ENCODE measurements around the gene TBKBP1.

The TBKBP1 gene

DNA sequence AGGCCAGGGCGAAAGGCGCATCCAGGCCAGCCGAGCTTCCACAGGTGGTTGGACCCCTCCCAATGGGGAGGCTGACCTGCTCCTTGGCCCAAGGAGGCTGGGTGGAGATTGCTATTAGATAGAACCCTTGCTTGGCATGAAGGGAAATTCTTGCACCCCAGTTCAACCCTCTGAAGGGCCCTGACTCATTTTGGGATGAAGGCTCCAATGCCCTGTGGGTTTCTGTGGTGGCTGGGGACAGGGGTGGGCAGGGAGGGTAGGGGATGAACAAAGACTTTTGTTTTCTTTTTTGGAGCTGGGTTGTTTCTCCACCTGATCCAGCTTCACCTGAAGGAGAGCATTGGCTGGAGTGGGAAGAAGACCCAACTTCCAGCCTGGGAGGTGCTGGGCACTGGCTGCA lies 22.4 kb downstream of the TBKBP1 start:
- no peak for DNase-seq

DNA sequence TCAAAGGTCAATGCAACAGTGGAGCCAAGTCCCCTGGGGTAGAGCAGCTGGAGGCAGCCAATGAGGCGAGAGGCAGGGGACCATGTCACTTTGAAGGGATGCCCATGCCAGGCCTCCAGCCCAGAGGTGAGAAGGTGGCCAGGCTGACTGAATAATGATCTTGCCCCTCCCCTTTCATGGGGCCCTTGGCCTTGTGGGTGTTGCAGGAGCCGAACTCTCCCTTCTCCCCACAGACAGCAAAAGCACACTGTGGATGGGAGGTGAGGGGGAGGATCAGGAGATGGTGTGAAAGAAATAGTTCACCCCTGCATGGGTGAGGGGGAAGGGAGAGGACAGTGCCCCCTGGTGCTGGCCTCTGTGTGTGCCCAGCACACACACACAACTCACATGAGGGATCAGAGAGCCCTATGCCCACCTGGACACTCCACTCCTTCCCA lies 23.3 kb downstream of the TBKBP1 start:
- no peak for DNase-seq

DNA sequence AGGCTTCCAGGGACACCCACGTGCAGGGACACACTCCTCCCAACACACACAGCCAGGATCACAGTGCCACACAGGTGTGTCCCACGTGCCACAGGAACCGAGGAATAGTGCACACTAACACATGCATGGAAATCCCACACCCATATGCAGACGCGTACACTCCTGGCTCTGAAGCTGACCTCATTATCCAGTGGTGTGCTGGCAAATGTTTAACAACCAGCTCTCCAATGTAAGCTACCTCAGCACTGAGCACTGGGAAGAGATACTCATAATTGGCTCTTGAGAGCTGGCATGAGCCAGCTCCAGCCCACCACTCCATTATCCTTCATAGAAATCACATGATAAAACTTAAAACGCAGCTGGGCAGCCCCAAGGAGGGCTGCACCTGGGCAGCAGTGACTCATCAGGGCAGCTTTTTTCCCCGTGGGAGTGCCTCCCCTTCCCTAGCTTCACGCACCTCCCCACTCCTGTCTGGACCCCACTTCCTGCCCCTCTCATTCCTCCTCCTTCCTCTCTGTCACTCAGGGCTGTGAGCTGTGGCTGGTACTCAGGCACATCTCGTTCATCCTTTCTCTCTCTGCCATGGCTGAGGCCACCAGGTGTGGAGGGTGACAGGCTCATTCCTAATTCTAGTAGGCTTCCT lies 24.1 kb downstream of the TBKBP1 start:
- DNase-seq, result peak in 1 of 2 experiments; percentile 24

DNA sequence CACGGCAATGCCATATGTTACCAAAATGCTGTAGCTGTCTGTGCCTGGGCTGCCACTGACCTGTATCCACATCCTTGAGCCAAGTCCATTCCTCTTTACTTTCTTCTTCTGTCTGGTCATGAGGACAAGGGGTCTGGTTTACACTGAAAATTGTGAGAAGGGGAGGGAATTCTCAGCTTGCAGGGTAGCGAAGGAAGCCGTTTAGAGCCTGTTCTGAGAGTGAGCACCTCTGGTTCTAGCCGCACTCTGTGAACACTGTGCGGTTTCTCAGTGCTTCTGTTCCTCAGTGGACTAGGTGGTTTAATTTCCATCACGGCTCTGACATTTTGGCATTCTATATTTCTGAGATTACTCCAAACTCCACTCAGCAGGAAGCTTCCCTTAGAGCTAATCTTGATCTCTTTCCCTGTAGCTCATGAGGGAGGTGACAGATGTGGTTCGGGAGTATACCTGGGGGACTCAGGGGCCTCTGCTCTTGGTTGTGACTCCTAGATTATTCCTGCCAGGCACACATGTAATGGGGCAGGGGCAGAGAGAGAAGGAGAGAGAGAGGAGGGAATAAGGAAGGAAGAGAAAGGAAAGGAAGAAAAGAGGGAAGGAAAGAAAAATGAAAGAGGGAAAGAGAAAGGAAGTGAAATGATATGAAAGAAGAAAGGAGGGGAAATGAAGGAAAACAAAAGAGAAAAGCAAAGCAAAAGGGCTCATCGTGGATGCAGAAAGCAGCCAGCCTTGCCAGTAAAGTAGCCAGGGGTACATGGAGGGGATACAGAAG lies 24.9 kb downstream of the TBKBP1 start:
- no peak for DNase-seq

DNA sequence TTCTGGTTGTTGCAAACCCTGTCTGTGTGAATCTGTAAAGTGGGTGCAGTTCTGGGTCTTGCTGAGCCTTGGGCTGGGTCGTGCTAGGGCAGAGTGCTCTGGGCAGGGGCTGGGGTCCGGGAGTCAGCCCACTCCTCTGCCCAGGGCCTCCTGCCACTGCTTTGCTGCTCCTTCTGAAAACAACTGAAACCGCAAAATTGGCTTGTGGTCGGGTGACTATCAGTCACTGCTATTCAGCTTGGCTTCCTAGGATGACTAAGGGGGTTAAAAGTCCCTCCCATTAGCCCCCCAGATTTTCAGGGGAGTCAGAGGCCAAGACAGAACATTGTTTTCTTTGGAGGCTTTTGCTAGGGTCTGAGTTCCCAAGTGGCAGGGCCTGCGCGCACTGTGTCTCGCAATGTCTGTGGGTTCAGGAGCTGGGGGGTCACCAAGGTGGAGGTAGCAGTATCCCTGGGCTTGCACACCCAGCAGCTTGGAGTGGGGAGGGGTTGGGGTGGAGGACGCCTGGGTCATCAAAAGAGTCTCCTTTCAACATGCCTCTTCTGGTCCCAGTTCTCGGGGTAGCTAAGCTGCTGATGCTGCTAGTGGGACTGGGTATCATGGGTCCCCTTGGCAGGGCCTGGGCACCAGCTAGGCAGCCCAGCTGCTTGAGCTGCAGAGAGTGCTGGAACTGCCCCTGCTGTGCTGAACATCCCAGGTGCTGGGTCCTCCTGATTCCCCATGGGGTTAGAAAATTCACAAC lies 25.6 kb downstream of the TBKBP1 start:
- DNase-seq, result no peak

DNA sequence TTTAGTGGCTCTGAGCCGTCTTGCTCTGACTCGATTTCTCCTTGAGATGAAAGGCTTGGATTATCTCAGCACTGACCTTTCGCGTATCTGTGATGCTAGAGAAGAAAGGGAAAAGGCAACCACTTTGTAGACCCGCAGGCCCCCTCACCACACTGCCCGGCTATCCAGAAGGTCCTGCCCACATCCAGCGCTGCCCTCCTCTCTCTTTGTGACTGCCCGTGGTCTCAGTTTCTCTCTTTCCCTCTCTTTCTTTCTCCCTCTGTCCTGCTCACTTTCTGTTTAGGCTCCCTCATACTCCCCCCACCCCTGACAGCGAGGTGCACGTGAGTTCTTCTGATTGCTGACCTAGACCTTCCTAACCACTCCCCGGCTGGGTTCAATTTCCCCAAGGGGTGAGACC lies 26.2 kb downstream of the TBKBP1 start:
- no peak for DNase-seq

DNA sequence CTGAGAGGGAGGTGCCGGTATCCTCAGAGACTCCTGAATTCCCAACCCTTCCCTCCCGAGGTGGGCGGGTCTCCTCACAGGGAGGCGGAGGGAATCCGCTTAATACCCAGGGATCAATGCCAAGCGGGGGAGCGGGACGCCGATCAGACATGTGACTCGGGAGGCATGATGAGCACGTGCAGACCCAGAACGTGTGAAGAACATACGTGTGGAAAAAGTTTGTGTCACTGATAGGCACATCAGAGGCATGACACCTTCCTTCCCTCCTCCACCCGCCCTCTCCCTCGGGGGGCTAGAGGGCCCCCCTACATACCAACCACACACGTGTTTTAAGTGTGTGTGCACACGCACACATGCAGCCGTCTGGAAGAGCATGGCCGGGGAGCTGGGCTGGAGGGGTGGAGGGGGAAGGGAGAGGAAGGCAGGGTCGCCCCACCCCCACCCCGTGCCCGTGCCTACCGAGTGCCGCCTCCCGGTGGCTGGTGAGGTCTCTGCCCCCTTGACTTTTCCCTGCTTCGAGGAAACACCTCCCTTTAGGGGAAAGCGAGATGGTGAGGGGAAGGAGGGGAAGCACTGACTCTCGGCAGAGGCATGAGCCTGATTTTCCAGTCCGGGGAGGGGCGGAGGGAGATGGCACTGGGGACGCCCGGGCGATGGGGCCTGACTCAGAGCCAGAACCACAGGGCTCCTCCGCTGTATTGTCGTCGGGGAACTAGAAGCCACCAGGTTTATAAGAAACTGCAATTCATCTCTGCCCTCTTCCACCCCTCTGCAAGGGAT lies 27.0 kb downstream of the TBKBP1 start:
- DNase-seq, result peak in 1 of 2 experiments; percentile 47

DNA sequence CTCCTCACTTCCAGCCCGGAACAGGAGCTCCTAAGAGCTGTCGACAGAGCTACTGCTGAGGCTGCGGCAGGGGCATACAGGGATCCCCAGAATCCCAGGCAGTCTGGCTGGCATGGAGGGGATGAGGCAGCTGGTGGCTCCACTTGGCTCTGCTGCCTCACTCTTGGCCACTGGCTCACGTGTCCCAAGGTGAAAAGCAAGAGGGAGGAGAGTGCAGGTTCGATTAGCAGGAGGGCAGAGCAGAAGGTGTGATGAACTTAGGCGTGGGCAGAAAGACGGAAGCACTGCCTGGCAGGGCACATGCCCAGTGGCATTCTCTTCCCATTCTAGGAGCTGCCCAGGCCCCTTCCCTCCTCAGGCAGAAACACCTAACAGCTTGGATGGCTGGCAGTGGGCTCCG lies 27.8 kb downstream of the TBKBP1 start:
- no peak for DNase-seq

DNA sequence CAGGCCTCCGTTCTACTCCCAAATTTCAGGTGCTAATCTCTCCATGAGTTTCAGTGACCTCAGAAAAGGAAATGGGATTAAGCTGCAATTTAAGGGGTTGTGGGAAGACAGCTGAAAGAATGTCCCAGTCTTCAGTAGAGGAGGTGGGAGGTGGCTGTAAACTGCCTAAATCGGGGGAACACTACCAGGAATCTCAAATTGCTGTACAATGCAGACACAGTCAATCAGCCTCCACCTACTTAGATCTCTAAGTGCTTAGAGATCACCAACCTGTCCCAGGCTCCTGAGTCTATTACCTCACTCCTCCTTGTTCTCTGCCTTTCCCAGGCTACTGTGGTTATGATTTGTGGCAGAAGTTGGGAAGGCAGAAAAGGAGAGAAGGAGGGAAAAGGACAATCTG lies 30.7 kb downstream of the TBKBP1 start:
- DNase-seq, result no peak

DNA sequence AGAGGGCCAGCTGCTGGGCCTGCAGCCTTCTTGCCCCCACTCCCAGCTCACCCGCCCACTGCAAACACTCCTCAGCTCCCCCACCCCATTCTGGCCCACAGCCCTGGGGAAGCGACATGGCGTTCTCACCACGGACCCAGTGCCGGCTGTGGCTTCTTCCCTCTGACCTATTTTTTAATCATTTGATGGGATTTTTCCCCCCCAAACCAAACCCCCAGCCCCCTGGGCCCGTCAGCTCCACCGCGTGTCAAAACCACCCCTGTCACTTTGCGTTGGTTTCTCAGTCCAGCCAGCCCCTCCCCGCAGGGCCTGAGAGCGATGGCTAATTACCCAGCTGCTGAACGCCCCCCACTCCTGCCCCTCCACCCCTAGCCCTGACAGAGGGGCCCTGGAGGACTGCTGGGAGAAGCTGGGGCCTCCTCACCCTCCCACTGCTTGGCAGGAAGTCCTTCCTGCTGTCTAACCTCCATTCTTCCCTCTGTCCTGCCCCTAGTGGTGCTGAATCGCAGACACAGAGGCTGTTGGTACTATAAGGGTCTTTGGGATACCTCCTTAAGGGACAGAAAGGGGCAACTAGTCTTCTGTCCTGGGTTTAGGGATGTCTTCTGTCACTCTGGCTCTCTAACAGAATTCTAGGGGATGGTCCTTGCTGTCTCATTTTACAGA lies 31.6 kb downstream of the TBKBP1 start:
- DNase-seq, result no peak

DNA sequence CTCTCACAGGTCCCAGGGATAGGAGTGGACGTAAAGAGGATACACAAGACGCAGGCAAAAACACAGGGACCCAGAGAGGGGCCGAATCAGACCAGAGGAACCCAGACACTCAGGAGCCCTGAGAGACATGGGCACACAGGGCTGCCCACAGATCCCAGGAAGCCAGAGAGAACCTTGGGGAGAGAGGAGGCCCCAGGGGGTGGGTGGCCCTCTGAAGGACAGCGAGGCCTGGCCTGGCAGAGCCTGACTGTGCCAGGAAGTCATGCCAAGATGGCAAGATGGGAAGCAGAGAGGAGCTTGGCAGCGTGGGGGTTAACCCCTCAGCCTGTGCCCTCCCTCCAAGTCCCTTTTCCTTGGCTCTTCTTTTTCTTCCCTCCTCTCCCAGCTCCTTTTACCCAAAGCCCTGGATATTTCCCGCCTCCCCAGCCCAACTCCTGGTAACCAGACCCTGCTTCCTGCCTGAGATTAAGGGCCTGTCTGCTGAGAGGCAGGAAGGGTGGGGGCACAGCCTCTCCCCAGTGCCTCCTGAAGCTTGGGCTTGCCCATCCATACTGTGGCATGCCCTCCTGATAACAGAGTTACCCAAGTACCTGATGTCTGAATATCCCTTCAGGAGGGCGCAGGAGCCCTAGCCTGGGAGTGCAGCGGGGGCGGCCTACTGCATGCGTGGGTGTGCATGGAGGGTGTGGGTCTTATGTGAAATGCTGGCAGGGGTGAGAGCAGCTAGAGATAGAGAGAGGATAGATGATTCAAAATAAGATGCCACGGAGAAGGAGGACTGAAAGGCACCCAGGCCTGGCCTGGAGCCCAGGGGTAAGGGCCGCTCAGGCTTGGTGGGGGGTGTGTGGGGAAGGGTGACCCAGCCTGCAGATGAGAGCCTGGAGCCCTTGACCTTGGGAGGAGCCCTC lies 33.1 kb downstream of the TBKBP1 start:
- DNase-seq, result no peak

DNA sequence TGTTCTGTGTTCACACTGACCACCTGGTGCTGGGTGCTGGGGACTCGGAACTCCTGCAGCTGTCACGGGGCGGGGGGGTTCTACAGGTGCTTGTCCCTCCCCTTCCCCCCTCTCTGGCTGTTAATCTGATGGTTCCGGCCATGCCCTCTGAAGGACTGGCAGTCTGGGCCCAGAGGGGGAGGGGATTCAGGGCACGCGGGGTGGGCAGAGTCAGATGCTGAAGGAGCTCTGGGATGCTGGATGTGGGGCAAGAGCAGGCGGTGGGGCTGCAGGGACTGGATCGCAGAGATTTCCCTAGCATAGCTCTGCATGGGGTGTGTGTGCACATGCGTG lies 33.7 kb downstream of the TBKBP1 start:
- no peak for DNase-seq

DNA sequence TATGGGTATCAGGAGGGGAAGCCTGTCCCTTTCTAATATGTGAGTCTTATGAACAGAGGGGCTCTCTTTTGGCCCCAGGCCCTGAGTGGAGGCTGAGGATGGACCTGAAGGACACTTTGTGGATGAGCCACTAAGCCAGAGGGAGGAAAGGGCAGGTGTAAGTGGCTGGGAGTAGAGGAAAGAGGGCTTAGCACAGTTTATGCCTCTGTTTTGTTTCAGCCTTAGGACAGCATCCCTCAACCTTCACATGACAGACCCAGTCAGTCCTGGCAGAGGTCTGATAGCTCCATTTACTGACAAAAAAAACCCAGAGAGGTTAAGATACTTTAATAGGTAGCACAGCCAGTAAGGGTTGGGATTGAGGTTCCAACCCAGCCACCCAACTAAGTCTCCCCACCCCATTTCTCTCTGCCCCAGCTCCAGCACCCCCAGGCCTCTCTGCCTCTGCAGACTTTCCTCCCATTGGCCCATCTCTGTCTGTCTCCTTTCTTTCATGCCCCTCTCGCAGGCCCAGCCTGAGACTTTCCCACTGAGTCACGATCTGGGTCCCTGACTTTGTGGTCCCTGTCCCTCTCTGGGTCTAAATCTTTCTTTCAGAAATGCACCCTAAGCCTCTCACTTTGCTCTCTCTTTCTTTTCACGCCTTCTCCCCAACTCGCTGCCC lies 34.4 kb downstream of the TBKBP1 start:
- DNase-seq, result no peak

DNA sequence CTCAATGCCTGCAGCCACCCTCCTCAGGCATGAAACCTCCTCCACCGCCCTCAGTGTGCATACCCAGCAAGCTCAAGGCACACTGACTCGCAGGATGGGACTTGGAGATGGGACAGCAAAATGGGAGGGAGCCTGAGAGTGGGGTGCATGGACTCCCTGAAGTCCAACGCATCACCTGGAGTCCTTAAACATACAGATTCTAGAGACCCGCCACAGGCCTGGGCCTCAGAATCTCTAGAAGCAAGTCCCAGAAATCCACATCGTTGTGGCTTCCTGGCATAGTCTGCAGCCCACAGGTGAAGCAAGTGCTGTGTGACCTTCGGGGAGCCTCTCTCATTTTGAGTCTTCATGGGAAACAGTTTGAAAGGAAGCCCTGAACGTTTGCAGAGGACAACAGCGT lies 35.5 kb downstream of the TBKBP1 start:
- no peak for DNase-seq

DNA sequence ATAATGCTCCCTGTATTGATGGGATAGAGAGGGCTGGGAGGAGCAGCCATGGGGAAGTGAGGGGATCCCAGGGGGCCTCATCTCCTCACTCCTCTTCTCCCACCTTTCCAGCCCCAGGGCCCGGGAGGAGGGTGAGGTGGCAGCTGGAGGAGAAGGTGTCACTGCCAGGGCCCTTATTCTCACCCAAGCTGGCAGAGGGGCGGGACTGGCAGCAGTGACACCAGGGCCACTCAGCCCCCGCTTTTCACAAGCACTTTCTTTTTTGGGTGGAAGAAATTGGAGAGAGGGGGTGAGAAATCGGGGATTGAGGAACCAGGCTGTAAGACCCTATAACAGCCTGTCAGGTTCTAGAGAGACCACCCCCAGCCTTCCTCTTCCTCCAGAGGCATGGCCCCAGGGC lies 36.7 kb downstream of the TBKBP1 start:
- DNase-seq, result no peak

DNA sequence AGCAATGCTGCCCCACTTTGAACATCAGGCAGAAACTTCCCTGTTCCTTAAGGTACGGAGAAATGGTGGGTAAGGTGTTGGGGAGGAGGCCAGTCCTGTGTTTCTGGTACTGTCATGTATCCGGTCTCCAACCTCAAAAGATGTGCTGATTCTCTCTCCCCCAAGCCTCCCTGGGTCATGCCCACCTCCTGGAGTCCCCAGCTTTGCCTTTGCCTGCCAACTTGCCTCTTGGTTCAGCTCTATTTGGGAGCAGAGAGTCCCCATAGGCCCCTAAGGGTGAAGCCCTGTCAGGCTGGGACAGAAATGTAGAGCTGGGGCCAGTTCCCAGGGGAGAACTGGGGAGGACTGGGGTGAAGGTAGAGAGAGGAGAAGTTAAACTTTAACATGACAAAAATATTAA lies 37.4 kb downstream of the TBKBP1 start:
- DNase-seq, result no peak

DNA sequence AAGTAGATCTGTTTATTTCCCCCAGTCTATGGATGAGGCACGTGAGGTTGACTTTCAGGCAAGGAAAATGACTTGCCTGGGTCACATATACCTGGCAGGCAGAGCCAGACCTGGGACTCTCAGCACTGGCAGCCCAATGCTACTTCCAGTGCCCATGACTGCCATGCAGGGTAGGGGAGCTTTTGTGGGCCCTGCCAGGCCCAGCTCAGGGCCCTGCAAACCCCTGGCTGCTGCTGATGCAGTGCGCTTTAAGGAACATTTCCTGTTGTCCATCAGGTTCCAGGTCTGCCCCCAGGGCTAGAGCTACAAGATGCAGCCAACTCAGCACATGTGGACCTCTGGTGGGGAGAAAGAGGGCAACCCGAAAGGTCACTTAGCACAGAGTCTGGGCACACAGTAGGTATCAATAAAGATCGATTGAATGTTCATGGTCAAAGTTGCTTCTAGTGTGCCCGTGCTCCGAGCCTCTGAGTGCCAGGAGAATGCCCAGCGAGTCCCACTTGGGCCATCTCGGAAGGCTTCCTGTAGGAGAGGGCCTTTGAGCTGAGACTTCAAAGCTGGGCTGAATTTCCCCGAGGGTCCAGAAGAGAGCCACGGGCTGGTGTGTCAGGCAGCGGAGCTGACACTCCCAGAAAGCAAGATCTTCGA lies 38.6 kb downstream of the TBKBP1 start:
- no peak for DNase-seq

DNA sequence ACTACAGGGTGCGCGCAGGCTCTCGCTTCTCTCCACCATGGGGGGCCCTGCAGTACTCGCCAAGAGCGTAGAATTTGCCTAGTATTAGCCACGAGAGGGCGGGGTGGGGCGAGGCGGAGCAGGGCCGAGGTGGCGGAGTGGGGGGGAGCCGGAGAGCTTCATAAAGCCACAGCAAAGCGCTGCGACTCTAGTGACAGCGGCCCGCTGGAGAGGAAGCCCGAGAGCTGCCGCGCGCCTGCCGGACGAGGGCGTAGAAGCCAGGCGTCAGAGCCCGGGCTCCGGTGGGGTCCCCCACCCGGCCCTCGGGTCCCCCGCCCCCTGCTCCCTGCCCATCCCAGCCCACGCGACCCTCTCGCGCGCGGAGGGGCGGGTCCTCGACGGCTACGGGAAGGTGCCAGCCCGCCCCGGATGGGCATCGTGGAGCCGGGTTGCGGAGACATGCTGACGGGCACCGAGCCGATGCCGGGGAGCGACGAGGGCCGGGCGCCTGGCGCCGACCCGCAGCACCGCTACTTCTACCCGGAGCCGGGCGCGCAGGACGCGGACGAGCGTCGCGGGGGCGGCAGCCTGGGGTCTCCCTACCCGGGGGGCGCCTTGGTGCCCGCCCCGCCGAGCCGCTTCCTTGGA lies 39.2 kb downstream of the TBKBP1 start, which contains the start of gene TBX21:
Gene TBX21, plus strand, starts transcription at position 190 of the 627 bp plus-strand sequence. Its CDS starts 219 bp downstream, at position 409.
- peak; percentile 18 to 87 for DNase-seq

DNA sequence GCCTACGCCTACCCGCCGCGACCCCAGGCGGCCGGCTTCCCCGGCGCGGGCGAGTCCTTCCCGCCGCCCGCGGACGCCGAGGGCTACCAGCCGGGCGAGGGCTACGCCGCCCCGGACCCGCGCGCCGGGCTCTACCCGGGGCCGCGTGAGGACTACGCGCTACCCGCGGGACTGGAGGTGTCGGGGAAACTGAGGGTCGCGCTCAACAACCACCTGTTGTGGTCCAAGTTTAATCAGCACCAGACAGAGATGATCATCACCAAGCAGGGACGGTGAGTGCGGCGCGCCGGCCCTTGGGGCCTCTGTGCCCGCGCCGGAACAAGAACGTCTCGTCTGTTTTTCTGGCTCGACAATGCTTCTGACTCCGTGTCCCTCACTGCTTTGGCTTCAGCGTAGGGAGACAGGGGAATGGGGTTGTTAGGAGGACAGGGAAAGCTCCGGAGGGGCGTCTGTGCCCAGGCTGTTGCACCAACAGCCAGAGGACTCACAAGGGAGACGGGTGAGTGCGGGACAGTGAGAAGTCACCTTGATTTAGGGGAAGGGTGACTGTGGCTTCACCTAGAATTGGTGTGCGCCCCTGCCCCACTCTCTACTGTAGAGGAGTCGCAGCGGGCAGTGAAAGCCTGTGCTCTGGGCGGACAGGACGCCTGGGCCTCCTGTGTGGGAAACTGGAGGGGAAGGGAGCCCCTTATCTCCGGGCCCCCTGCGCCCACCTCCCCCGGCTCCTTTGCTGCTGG lies 39.9 kb downstream of the TBKBP1 start:
- peak in 1 of 2 experiments; percentile 61 for DNase-seq
